H1 (cell line): ENCODE measurements around the gene ALG9.

Experiments
- CTCF ChIP-seq, 3 experiments: IDR thresholded peaks; 1 replicate in 2 of 3; 2 replicates in 1 of 3; pipeline versions ENCODE4 v1.5.1 to v1.6.1; 2011; ENCODE audit warnings: low read length in 3 of 3, mild to moderate bottlenecking in 3 of 3, inconsistent platforms in 2 of 3, low read depth in 1 of 3, moderate library complexity in 1 of 3; ENCODE audit not compliant: insufficient read depth in 1 of 3; ENCODE audit errors: control extremely low read depth in 1 of 3
- EZH2 ChIP-seq: fragments of 200-600 bp; sonication (generic); IDR thresholded peaks from 2 replicates; pipeline ENCODE4 v1.7.1; 2012; ENCODE audit warnings: low read depth, mild to moderate bottlenecking, moderate library complexity, low read length, inconsistent platforms; ENCODE audit not compliant: severe bottlenecking
- POLR2A ChIP-seq, 2 experiments: IDR thresholded peaks; 1 replicate in 1 of 2; 2 replicates in 1 of 2; pipeline ENCODE4 v1.6.1; 2011; ENCODE audit warnings: low read depth in 2 of 2, low read length in 2 of 2, mild to moderate bottlenecking in 2 of 2; ENCODE audit errors: control extremely low read depth in 1 of 2
- SIX5 ChIP-seq: IDR thresholded peaks from 2 replicates; pipeline ENCODE4 v1.6.1; 2011; ENCODE audit warnings: mild to moderate bottlenecking, low read depth, low read length
- TBP ChIP-seq: IDR thresholded peaks from 2 replicates; pipeline ENCODE4 v1.6.1; 2011; ENCODE audit warnings: low read depth, low read length, improper control_type of control experiment
- USF2 ChIP-seq: IDR thresholded peaks from 2 replicates; pipeline ENCODE4 v1.6.1; 2011; ENCODE audit warnings: low read length, improper control_type of control experiment
- YY1 ChIP-seq: IDR thresholded peaks from 2 replicates; pipeline ENCODE4 v1.6.1; 2011; ENCODE audit warnings: low read depth, mild to moderate bottlenecking, low read length
- TF ChIP-seq, protein P1 (sequence below): IDR thresholded peaks from 2 replicates; pipeline ENCODE4 v1.6.1; 2011; ENCODE audit warnings: low read depth, mild to moderate bottlenecking, low read length; ENCODE audit not compliant: insufficient read depth
- TF ChIP-seq, protein P2 (sequence below): IDR thresholded peaks from 2 replicates; pipeline ENCODE4 v1.6.1; 2012; ENCODE audit warnings: inconsistent platforms

GRCh38 chr11:111826322-111826950 lies 44.9 kb downstream of the ALG9 start:
- TF ChIP-seq, protein P1, sequence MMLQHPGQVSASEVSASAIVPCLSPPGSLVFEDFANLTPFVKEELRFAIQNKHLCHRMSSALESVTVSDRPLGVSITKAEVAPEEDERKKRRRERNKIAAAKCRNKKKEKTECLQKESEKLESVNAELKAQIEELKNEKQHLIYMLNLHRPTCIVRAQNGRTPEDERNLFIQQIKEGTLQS: no peak
- TF ChIP-seq, protein P2, sequence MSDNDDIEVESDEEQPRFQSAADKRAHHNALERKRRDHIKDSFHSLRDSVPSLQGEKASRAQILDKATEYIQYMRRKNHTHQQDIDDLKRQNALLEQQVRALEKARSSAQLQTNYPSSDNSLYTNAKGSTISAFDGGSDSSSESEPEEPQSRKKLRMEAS: no peak
- no peak for TF ChIP-seq YY1
- no peak for TF ChIP-seq POLR2A (IDR thresholded peaks at IDR 0.05; ENCODE audit: control extremely low read depth in 1 of 2, low read depth in 2 of 2, low read length in 2 of 2)
- TF ChIP-seq CTCF (IDR thresholded peaks at IDR 0.05; ENCODE audit: control extremely low read depth in 1 of 3, insufficient read depth in 1 of 3, low read depth in 1 of 3, low read length in 3 of 3): no peak
- no peak for TF ChIP-seq TBP
- no peak for TF ChIP-seq USF2
- no peak for TF ChIP-seq SIX5
- TF ChIP-seq EZH2: no peak
